SHP77 treated with DMSO at 0.1 percent for 48 hours (cell line): ENCODE data around the gene MYBPH.

Experiments
- DNase-seq: peaks from one replicate; lab custom pipeline; 2025; lab: John Stamatoyannopoulos, UW

The MYBPH gene

GRCh38 chr1:203199816-203200571, 24.4 kb upstream of the MYBPH start:
- no peak for DNase-seq

GRCh38 chr1:203199481-203199815, 23.8 kb upstream of the MYBPH start:
- DNase-seq: no peak

- no peak for DNase-seq
These were observed 23.4 kb upstream of the MYBPH start for GRCh38 chr1:203199002-203199401.

- DNase-seq: no peak
These were observed 22.0 kb upstream of the MYBPH start for GRCh38 chr1:203197625-203198024.

- DNase-seq: no peak
These were observed 20.7 kb upstream of the MYBPH start for GRCh38 chr1:203196371-203196770.

- no peak for DNase-seq
These were observed 15.3 kb upstream of the MYBPH start for GRCh38 chr1:203190949-203191348.

GRCh38 chr1:203189951-203190352, 14.3 kb upstream of the MYBPH start:
- DNase-seq: no peak

- DNase-seq: no peak
These were observed 13.1 kb upstream of the MYBPH start for GRCh38 chr1:203188686-203189232.

- DNase-seq: no peak
These were observed 12.2 kb upstream of the MYBPH start for GRCh38 chr1:203187689-203188264.

GRCh38 chr1:203187304-203187685, 11.7 kb upstream of the MYBPH start:
- DNase-seq: no peak

- no peak for DNase-seq
These were observed 11.0 kb upstream of the MYBPH start, which contains the start of gene CHI3L1 for GRCh38 chr1:203186446-203187303. Gene CHI3L1 (minus strand): TSS chr1:203186704. CDS start chr1:203186623, 81 bp downstream.

GRCh38 chr1:203186091-203186445, 10.4 kb upstream of the MYBPH start:
- DNase-seq: no peak

GRCh38 chr1:203185585-203185984, 10.0 kb upstream of the MYBPH start:
- DNase-seq: no peak

- DNase-seq: no peak
These were observed 9.4 kb upstream of the MYBPH start for GRCh38 chr1:203185061-203185461.

- DNase-seq: no peak
These were observed 8.8 kb upstream of the MYBPH start for GRCh38 chr1:203184467-203184866.

- no peak for DNase-seq
These were observed 8.2 kb upstream of the MYBPH start for GRCh38 chr1:203183828-203184227.

- DNase-seq: no peak
These were observed 6.8 kb upstream of the MYBPH start for GRCh38 chr1:203182387-203182953.

GRCh38 chr1:203181586-203182386, 6.2 kb upstream of the MYBPH start:
- DNase-seq: no peak

- no peak for DNase-seq
These were observed 5.1 kb upstream of the MYBPH start for GRCh38 chr1:203180611-203181330.

- DNase-seq: no peak
These were observed 4.0 kb upstream of the MYBPH start for GRCh38 chr1:203179667-203180005.
